GM21529 (cell line): ENCODE results near the gene PROSER3.
"Not testable (repeated sequence)": the region's sequence is repeated elsewhere in the genome, so short reads cannot be mapped to it uniquely, and the experiment has no call there.

Experiments used
- ATAC-seq: cut with Tn5 transposase; IDR thresholded peaks from one replicate; pipeline ENCODE4 v1.9.1; 2021; ENCODE audit not compliant: unreplicated experiment

Gene PROSER3

DNA sequence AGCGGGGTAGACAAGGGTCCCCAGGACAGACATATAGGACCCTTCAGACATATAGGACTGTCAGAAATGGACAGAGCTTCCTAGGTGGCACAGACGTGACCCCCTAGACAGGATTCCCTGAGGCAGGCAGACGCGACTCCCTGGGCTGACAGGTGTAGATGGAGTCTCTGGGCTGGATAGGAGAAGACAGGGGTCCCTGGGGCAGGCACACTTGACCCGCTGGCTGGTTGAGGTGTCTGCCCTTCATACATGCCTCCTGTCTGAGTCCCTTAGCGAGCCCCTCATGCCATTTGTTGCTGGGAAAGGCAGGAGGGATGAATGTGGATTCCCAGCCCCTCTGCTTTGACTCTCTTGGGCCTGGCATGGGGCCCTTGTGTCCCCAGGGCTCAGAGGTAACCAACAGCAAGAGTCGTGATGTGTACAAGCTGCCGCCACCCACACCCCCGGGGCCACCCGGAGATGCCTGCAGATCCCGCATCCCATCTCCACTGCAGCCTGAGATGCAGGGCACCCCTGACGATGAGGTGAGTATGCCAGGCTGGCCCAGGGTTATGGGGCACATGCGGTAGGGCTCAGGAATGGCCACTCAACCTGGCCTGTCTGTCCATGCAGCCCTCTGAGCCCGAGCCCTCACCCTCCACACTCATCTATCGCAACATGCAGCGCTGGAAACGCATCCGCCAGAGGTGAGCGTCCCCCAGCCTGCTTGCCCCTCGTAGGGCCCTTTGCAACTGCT is 4.2 kb upstream of the PROSER3 start:
- ATAC-seq: no peak

DNA sequence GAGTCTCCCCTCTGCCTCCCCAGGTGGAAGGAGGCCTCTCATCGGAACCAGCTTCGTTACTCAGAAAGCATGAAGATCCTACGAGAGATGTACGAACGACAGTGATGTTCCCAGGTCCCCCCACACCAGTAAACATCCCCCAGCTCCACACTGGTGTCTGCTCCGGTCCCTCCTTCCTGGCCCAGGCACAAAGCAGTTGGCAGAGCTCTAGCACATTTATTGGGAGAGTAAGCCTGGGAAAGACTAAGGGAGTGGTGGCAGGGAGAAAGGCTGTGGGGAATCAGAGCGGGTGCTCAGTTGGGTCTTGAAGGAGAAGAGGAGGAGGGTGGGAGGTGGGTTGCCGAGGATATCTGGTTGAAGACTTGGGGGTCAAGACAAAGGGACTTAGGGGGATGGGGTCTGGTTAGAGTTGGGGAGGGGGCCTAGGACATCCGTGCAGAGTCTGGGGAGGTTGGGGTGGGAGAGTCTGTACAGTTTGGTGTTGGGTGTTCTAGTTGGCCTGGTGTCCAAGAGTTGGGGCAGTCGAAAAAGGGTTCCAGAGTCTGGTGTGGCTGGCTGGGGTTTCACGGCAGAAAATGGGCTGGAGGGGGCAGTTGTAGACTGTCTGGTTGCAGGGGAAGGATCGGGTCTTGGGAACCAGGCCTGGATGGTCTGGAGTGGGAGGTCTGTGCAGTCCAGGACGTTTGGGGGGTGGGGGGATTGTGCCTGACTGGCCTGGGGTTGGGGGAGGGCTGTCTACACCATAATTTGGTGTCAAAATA is 3.4 kb upstream of the PROSER3 start:
- no peak for ATAC-seq

DNA sequence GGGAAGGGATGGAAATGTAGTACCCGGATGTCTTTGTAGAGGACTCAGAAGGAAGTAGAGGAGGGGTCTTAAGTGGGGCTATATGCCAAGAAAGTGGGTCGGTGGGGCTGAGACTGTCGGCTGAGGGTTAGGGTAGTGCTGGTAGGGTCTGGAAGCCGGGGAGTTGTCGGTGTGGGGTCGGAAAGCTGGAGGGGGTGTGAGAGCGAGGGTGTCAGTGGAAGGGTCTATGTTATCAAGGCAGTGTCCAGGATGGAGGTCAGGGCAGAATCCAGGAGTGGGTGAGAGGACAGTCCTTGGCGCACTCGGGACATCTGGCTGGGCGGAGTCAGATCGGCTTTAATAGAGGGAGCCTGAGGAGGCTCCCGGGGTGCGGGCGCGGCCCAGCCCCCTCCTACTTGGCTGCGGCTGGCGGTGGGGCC is 2.8 kb upstream of the PROSER3 start:
- ATAC-seq: no peak

- no peak for ATAC-seq
Measured at GRCh38 chr19:35755550-35756376, 2.2 kb upstream of the PROSER3 start.

DNA sequence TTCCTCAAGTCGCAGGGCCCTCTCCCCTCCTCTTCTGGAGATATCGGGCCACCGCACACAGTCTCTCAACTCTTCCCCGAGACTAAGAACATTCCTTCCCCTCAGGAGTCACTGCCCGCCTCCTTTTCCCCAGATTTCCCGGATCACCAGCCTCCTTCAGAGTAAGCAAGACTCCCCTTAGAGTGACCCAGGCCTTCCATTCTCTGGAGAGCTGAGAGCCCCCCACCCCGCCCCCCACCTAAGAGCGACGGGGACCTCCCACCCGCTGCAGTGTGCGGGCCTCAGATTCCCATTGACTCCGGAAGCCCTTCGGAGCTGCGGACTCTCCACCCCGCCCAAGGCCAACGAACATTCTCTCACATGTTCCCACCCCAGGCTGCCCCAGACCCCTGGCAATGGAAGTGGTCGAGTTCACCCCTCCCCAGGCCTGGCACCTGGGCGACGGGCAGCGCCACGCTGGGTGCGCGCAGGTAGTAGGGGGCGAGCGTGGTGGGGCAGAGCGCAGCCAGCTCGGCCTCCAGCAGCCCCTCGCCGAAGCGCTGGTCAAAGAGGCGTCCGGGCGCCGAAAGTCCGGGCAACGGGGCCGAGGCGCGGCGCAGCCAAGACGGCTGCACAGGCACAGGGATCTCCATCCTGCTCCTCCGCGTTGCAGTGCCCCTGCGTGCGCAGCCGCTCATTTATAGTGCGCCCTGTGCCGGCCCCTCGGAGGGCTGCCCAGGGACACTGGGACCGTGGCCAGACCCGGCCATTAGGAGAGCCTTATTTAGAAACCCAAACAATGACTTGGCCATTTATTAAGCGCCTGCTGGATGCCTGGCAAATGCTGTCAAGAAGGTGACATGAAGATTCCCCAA is 1.4 kb upstream of the PROSER3 start, which contains the start of gene HSPB6:
Gene HSPB6, minus strand, starts transcription at position 653 of the 854 bp plus-strand sequence. Its CDS starts 21 bp downstream, at position 632.
- ATAC-seq: no peak

- ATAC-seq: no peak
Measured at GRCh38 chr19:35757231-35757748, 686 bp upstream of the PROSER3 start.

DNA sequence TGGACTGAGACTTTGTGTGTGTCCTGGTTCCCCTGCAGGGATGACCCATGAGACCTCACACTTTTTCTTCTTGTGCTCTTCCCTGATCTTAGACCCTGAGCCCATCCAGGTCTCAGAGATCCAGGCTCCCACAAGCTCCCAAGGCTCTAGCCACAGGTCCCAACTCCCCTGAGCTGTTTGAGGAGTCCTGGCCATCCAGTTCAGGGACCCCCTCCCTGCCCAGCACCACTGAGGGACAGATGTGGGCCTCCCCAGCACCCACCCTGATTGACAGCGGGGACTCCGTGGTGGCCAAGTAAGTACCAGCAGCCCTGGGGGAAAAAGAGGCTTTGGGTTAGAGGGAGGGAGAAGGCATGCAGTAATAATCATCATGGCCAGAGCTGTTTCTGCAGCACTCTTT is 1.7 kb downstream of the PROSER3 start:
- no peak for ATAC-seq

DNA sequence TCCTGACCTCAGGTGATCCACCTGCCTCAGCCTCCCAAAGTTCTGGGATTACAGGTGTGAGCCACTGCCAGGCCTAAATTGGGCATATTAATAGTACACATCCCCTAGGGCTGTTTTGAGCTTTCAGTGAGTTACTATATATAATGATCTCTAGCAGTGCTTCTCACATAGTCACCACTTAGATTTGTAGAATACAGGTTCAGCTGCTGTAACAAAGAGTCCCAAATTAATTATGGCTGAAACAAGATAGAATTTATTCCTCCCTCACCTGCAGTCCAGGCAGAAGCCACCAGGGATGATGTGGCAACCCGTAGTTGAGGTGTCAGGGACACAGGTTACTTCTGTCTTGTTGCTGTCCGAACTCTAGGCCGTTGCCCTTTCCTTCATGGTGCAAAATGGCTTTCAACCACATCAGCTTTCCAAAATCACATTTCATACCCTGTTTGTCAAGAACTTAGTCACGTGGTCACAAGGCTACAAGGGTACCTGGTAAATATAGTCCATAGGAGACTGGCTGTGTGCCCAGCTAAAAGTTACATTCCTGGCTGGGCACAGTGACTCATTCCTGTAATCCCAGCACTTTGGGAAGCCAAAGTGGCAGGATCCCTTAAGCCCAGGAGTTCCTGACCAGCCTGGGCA is 2.9 kb downstream of the PROSER3 start:
- no peak for ATAC-seq

- no peak for ATAC-seq
Measured at GRCh38 chr19:35764432-35765315, 6.7 kb downstream of the PROSER3 start.

DNA sequence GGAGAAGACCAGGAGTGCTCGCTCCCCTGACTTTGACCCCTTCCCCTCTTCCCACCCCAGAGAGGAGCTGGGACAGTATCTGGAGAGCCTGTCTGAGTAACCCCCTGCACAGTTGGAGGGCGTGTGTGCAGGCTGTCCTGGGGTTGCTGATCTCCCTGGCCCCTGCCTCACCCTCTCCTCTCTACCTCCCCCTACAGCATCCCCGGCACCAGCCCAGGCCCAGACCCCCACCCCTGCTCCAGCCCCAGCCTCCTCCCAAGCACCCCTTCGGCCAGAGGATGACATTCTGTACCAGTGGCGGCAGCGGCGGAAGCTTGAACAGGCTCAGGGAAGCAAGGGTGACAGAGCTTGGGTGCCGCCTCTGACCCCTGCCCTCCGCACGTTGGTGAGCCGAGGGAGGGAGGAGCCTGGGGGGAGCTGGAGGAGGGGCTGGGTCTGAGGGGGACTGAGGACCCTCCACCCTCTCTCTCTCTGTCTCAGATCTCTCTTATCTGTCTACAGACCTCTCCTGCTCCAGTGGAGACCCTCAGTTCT is 8.7 kb downstream of the PROSER3 start:
- ATAC-seq: no peak

- ATAC-seq: no peak
Measured at GRCh38 chr19:35767288-35768081, 9.5 kb downstream of the PROSER3 start.

DNA sequence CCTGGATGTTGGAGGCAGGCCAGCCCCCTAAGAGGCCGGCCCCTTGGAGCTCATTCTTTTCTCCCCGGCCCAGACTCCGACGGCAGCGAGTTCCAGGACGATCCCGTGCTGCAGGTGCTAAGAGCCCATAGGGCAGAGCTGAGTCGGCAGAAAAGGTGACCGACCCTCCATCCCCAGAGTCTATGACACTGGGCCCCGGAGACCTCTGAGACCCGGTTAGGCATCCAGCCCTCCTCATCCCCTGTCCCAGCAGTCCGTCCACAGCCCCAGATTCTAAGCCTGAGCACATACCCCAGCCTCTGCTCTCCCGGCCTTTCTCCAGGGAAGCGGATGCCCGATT is 10.1 kb downstream of the PROSER3 start:
- no peak for ATAC-seq

DNA sequence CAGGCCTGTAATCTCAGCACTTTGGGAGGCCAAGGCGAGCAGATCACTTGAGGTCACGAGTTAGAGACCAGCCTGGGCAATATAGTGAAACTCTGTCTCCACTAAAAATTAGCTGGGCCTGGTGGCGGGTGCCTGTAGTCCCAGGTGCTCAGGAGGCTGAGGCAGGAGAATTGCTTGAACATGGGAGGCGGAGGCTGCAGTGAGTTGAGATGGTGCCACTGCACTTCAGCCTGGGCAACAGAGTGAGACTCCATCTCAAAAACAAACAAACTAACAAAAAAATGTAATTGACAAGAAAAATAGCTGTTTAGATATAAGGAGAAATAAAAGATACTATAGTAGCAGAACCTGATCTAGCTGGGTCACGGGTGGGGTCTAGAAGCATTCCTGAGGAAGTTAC is 14.4 kb downstream of the PROSER3 start:
- not testable (repeated sequence) for ATAC-seq

DNA sequence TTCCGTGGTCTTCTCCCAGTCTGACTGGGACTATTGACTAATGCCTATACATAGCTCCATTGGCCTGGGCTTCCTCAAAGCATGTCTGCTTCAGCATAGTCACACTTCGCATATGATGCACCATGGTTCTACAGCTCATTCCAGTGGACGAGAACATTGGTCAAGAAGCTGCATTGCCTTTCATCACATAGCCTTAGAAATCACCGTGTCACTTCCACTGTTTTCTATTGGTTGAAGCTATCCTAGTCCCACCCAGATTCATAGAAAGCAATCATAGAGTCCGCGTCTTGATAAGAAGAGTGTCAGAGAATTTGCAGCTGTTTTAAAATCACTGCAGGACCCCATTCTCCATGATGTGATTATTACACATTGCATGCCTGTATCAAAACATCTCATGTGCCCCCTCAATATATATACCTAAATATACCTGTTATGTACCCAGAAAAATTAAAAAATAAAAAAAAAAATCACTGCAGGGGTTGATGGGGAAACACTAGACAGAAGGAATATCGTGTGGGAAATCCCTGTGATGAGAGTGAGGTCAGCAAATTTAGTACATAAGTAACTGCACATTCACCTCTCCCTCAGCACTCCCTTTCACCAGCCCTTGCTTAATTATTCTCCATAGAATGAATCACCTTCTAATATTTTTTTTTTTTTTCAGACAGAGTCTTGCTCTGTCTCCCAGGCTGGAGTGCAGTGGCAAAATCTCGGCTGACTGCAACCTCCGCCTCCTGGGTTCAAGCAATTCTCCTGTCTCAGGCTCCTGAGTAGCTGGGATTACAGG is 15.2 kb downstream of the PROSER3 start:
- no peak for ATAC-seq

DNA sequence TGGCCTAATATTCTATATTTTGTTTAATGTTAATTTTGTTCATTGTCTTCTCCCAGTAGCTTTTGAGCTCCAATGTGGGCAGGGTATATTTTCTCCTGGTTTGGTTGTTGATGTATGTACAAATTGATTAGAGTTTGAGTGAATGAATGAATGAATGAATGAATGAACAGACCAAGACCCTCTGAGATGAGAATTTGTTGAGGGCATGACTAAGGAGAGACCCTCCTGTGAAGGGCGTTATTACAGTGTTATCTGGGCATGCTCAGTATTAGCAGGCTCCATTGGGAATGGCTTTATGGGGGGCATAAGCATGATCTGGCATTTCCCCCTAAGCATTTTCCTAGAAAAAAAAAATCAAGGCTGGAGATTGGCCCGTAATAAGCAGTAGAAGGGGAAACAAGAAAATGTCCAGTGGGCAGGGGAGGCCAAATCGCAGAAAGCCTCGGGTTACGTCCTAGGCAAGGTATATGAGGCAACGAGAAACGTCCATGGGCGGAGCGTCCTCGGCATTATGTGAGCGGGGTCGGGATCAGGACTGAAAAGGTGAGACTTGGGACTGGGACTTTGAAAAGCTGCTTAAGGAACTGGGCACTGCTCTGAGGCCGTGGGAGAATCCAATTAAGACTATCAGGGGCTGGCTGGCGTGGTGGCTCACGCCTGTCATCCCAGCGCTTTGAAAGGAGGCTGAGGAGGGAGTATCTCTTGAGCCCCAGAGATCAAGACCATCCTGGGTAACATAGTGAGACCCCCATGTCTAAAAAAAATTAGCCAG is 16.5 kb downstream of the PROSER3 start:
- no peak for ATAC-seq

DNA sequence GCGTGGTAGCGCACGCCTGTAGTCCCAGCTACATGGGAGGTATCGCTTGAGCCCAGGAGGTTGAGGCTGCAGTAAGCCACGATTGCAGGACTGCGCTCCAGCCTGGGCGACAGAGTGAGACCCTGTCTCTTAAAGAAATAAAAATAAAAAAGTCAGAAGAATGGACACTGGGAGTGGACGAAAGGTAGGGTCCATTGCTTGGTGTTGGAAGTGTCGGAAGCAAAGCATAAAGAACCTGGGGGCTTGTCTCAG is 17.0 kb downstream of the PROSER3 start:
- no peak for ATAC-seq
